NCI-H2196 treated with DMSO at 0.1 percent for 48 hours (cell line): Measurements from ENCODE around the gene SLC6A17.

Experiments used
- DNase-seq: peaks from one replicate; lab custom pipeline; 2025; ENCODE audit not compliant: unreplicated experiment; lab: John Stamatoyannopoulos, UW

Gene SLC6A17

DNA sequence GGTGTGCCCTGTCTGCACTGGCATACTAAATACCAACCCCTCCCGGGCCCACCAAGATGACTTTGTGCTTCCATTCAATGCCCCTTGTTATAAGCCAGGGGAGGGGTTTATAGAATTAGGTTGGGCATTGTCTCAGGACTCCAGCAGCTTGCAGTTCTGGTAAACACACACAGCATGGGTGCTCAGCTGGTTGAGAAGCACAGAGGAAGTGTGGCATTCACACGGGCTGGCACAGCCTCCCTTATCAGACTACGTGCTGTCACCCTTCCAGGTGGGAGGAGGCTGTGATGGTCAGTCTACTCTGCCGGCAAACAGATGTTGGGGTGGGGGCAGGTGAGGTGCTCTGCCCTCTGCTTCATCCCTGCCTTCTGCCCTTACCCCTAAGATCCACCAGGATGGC, 15.0 kb upstream of the SLC6A17 start:
- peak; percentile 74 for DNase-seq

DNA sequence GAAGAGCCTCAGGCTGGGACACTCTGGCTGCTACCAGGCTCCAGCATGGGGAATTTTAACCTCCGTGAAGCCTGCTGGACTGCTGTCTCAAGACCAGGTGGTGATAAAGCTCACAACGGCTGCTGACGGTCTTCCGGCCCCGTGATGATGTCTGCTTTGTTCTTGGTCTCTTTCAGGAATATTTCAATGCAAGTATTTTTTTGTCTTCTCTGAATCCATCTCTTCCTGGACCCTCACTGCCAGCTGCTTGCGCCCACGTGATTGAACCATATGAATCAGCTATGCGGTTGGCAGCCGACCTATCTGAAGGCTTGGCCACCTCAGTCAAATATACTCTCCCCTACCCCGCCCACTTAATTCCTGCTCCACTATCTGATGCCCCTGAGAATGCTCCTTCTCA, 14.6 kb upstream of the SLC6A17 start:
- DNase-seq, result peak; percentile 63

DNA sequence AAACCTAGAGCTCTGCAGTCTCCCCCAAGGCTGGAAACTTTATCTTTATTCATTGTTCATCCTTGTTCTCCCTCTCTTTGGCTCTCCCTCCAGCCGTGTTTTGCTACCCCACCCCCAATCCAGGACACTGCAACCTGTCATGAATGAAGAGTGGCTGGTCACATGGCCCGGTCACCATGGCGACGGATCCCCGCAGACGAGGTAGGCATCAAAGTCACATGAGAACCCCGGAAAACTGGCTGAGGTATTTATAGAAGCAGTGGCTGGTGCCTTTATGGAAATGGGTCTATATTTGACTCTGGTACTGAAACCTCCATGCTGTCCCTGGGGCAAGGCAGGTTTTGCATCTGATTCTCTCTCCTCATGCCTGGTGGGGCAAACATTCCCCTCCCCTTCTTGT, 13.4 kb upstream of the SLC6A17 start:
- peak; percentile 87 for DNase-seq

DNA sequence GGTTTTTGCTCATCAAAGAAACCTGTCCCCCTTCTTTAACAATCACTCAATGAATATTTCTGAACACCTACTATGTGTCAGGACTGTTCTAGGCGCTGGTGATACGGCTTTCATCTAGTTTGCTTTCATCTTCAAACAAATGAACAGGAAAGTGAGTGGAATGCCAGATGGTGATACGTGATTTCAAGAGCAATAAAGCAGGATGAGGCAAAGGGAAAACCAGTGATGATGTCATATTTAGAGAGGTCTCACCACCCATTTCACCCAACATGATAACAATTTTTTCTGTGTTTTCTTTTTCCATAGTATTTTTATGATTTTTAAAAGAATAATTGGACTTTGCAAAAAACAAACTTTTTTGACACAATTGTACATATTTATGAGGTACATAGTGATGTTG, 11.3 kb upstream of the SLC6A17 start:
- no peak for DNase-seq

DNA sequence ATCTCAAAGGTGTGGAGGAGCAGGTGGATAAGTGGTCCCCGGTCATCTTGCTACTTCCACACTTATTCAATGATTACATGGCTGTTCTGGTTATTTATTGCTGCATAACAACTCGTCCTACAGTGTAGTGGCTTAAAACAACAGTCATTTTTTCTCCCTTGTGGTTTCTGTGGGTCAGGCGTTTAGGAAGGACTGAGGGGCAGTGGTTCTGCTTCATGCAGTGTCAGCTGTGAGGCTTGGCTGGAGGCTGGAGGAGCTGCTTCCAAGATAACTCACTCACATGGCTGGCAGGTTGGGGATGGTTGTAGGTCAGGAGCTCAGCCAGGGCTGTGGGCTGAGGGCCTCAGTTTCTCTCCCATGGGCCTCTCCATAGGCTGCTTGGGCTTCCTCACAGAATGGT, 5.9 kb upstream of the SLC6A17 start:
- no peak for DNase-seq

DNA sequence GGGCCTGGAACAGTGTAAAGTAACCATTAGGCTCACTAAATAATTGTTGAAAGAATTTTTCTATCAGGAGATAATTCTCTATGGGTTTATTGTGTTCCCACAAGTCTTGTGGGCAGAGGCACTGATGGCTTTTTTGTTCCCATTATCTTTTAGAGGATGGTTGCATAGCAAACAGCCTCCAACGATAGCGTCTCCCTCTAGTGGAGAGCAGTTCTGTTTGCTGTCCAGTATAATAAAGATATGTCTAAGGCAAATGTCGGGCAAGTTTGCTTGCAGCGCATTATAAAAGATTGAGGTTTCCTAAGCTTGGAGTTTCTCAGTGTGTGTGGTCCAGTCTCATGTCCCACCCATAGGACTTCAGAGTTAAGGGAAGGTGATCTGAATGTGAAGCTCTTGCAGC, 1.3 kb upstream of the SLC6A17 start:
- no peak for DNase-seq

DNA sequence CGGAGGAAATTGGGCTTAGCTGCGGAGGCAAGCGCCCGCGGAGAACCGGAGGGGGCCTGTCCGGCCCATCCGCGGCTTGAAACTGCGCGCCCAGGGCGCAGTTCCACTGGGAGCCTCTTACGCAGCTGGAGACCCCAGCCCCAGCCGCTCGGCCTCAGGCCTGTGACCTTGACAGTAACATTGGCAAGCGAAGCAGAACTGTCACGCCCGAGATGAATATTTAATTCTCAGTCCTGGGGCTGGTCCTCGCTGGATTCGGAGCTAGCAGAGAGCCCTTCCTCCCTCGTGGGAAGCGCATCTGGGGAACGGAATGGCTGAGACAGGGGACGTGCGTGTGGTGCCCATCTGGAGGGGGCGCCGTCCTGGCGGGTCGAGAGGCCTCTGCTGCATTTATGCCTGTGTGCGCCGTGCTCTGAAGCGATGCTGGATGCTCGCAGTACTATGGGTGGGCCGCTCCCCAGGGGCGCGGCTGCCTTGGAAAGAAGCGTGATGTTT, 928 bp downstream of the SLC6A17 start:
- DNase-seq, result no peak

DNA sequence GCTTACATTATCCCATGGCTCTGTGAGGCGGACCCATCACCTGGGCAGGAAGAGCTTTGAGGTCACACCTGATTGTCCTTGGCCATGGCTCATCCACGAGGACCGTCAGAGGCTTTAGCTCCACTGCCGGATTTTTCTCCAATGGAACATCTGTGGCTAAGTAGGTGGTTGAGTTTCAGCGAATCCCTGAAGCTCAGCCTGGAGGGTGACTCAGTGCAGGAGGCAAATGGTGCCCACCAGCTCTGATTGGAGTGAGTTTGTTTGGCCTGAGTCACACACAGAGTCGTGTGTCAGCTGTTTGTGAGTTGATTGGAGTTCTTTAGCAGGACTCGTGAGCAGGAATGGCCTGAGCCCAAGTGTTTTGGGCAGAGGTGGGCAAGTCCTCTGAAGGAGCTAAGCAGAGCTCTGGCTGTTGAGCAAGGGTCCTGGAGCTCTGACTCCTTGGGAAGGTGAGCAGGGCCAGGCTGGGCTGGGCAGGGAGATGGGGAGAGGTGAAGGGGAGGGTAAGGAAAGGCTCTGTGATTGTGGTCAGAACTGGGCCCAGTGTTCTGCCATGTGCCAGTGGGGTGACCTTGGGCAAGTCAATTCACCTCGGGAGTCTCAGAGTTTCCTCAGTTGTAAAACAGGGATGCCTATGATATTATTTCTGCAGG, 2.0 kb downstream of the SLC6A17 start:
- no peak for DNase-seq

DNA sequence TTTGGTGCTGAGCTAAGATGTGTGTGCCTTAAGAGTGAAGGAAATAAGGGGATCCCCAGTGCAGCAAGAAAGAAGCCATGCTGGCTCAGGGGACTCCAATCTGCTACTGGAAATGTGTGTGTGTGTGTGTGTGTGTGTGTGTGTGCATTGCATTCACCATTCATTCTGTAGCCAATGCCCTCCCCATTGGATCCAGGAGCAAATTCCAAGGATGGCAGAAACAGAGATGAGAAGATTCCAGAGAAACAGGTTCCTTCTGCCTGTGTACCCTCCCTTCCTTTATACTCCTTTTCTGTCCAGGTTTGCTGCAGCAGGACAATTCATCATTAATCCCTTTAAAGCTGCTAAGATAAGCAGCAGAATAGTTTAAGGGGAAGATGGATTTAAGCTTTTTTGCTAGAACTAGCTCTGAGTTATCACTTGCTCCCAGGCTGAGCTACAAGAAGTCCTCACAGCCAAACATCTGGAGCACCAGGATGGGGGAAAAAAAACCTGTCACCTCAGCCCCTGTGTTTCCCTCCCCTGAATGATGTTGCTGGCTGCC, 3.2 kb downstream of the SLC6A17 start:
- no peak for DNase-seq

DNA sequence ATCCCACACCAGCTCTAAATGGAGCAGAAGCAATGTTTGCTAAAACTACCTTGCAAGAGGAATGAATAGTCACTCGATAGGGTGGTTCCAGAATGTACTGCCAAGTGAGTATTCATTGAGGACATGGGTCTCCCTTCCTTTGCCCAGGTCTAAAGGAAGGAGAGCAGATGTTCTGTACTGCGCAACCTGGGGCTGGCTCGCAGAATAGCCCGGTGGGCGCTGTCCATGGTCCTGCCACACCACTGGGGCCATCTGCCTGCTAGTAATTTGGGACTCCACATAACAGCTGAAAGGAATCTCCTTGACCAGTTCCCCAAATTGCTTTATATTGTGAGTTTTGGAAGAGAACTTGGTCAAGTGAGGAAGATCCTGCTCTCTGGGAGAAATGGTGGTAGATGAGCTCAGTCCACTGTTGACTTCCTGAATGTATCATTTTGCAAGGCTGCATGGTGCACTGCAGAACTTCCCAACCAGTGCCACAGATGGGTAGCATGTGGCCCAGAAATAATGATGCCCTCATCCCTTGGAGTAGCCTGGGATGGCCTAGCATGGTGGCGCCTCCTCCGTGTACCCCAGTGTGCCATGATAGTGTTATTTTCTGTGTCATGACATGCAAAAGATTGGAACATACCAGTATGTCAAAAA, 5.7 kb downstream of the SLC6A17 start:
- DNase-seq, result no peak

DNA sequence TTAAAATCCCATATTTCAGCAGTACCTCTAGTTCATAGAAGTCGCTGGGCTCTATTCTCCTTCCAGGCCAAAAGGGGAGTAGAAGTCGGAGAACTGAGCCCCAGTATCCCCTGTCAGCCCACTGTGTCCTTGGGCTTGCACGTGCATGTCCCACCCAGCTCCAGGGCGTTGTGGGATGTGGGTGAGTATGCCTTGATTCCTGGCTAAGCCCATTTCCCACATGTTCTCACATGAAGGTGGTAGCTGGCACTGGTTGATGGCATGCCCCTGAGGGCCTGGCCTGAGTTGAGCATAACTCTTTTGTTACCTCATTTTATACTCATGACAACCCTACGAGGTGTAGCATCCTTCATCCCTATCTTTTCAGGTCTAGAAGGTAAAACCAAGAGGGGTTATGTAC, 8.0 kb downstream of the SLC6A17 start:
- no peak for DNase-seq

DNA sequence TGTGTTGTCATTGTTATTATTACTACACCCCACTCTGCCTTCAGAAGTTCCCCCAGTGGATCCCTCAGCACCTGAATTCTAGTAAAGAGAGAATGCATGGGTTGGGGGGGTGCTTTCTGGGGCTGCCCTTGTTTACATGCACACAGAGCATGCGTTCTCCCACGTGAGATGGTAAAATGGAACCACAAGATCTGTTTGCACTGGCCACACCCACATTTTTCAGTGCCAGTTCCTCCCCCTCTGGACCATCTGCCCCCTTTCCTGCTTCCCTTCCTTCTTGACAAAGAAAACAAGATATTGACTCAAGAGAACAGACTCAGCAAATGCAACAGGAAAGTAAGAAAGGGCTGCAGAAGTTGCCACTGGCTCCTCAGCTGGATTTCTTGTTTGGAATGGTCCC, 8.9 kb downstream of the SLC6A17 start:
- no peak for DNase-seq

DNA sequence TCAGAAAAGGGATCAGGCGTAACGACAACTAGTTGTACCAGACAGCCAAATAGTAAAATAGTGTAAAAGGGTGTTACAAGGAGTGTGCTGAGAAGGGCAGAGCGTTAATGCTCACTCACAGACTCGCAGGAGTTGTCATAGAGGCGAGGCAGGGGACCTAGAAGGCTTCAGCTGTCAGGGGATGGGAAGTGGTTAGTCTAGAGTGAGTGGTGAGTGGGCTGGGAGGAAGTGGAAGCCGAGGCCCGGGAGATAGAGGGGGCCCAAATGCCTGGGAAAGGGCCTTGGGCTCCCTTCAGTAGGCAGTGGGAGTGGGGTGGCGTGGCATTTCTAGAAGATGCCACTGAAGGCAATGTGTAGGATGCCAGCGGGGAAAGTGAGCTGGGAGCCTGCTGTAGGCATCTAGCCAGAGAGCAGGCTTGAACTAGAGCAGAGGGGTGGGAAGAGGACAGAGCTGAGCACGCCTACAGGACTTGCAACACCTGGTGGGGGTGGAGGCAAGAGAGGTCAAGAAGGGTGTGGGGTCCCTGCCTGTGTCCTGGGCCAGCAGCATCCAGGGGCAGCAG, 10.3 kb downstream of the SLC6A17 start:
- no peak for DNase-seq

DNA sequence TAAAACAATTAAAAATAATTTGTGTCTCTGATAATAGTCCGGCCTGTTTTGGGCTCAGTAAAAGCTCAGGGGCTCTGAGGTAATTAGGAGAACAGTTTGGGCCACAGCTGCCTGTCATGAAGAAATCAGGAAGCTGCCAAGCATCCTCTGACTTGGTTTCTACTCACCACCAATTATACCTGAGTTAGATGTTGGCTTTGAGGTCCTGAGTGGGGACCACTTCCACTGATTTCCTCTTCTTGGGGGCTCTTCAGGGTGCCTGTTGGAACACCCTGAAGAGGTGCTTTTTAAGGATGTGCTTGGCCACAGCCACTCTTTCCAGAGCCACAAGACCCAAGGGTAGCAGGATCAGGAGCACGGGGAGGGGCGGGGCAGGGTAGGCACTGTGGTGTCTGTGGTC, 10.9 kb downstream of the SLC6A17 start:
- DNase-seq, result no peak

DNA sequence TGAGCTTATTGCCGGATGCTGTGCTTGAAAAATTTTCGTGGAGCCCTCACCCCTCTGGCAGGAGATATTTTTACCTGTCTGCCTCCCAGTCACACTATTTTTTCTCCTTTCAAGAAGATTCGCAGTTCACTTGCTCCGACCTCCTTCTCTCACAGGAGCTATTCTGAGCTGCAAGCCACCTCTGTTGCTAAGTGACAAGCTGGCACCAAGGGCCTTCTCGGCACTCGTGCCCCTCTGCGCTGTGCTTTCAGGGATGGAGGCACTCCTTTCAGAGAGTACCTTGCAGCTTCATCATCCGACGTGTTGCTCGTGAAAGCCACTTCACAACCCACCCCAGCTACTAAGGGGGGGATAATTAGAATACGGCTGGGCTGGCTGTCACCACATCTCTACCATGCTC, 11.6 kb downstream of the SLC6A17 start:
- DNase-seq, result no peak

DNA sequence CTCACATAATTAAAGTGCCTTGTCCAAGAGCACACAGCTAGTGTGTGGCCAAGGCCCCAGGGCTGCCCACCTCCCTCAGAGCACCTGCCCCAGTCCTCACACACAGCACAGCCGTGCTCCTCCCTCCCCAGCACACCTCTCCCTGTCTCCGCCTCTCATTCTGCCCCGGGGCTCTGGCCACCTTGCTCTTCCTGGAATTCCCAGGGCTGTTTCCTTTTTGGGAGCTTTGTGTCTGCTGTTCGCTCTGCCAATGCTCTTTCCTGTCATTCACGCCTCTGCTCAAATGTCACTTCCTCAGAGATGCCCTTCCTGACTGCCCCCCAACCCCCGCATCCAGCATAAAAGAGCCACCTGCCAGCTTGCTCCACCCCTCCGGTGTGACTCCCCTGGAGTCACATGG, 13.3 kb downstream of the SLC6A17 start:
- peak; percentile 24 for DNase-seq

DNA sequence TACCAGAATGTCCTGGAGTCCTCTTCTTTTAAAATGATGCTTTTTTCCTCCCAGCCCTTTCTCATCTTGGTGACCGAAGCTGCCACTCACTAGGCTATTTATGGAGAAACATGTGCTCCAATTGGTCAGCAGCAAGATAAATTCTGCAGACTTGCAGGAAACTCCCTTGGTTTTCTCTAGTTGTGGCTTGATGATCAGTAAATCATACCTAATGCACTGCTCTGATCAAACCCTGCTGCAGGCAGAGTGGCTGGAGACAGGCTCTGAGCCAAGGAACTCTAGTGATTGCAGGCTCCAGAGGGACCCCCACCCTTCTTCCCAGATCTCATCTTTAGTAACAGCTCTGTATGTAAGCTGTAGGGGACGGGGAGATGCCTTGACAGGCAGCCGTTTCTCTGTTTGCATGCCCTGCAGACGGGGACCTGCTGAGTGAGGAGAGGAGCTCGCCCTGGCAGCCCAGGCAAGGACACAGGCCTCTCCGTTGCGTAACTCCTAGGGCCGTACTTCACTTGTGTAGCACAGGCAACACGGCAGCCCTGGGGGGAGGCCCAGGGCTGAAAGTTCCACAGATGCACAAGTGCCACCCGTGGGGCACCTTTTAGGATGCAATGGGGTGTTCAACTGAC, 14.5 kb downstream of the SLC6A17 start:
- no peak for DNase-seq

DNA sequence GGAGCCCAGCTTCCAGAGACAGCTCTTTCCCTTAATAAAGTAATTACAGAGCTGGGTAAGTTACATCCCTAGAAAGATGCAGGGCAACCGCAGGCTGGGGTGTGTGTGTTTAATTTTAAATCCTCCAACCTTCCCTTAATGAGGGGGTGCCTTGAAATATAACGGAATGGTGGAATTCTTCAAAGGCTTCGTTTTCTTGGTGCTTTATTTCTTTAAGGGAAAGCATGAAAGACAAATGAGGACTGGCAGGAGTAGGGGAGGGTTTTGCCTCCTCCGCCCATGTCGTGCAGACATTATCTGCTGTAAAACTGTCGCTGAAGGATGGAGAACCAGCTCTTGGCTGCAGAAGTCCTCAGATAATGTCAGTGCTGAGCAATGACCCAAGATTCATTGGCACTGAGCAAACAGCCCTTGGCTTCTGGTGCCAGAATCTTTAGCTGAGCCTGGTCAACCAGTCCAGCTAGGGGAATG, 15.5 kb downstream of the SLC6A17 start:
- no peak for DNase-seq

DNA sequence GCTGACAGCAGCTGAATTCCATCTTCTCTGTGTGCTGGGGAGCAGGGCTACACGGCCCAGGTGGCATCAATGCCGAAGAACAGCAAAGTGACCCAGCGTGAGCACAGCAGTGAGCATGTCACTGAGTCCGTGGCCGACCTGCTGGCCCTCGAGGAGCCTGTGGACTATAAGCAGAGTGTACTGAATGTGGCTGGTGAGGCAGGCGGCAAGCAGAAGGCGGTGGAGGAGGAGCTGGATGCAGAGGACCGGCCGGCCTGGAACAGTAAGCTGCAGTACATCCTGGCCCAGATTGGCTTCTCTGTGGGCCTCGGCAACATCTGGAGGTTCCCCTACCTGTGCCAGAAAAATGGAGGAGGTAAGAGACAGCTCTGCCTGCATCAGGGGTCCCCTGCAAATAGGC, 16.6 kb downstream of the SLC6A17 start:
- no peak for DNase-seq

DNA sequence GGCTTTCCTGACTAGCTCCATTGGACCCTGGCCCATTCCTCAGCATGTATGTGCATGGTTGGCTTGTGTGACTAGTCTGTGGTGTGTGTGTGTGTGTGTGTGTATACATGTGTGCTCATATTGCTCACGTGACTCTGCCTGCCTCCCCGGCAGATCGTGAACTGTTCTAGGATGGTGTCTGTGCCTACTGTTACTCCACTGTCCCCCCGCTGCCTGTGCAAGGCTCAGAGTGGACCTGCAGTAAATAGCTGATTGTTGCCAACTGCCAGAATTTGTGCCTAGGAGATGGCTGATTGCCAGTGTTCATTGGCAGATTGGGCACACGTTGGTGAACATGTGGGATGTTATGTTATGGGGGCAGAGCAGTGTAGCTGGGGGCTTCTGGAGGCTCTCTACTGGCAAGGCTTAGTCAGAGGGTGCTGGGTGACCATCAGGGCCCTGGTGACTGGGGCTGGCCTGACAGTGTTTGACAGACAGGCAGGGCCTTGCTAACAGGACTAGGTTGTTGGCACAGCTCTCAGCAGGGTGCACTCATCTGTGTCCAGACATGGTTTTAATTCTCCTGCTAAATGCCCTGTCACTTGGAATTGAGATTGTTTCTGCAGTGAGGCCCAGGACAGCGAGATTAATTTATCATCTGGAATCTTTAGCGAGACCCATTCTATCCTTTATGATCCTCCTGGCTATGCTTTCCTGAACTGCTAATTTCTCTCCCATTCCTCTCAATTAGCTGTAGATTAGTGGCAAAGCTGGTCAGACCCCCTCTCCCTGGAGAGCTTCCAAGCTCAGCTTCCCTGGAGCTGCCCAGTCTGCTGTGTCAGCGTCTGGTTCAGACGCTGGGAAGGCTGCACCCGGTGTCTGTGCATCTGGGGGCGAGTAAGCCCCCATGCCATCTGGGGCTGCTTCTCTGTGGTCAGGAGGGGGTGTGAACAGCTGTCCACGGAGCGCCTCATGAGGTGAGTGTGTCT, 20.8 kb downstream of the SLC6A17 start:
- no peak for DNase-seq

DNA sequence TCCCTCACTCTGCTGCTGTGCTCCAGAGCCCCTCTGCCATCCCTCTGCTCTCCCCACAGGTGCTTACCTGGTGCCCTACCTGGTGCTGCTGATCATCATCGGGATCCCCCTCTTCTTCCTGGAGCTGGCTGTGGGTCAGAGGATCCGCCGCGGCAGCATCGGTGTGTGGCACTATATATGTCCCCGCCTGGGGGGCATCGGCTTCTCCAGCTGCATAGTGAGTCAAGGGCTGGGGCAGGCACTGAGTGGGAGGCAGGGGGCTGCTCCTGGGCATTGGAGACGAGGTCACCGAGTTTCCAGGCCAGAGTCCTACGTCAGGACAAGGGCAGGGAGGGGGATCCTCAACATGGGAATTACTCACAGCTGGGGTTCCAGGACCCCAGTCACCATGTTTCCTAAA, 21.7 kb downstream of the SLC6A17 start:
- no peak for DNase-seq
